Glomerular endothelial cell (primary cell): ENCODE data around the gene ADPRS. TPM values are rescaled to one million over a fixed set of nuclear protein-coding genes. Genes with fewer than 3 reads are reported as not detected.

Experiments used
- DNase-seq: peaks from one replicate; pipeline ENCODE4 v3.0.0-alpha.2; 2011; ENCODE audit warnings: low read depth, low spot score; ENCODE audit errors: extremely low read depth
- total RNA-seq: library from RNA; depleted of rRNA; stranded (reverse); fragments of >200 nt; gene quantifications from 2 replicates; pipeline ENCODE4 v1.2.3, GENCODE V29; 2015

The ADPRS gene
- total RNA-seq, 1 donor from 2014 or later, result 50.9 TPM

DNA sequence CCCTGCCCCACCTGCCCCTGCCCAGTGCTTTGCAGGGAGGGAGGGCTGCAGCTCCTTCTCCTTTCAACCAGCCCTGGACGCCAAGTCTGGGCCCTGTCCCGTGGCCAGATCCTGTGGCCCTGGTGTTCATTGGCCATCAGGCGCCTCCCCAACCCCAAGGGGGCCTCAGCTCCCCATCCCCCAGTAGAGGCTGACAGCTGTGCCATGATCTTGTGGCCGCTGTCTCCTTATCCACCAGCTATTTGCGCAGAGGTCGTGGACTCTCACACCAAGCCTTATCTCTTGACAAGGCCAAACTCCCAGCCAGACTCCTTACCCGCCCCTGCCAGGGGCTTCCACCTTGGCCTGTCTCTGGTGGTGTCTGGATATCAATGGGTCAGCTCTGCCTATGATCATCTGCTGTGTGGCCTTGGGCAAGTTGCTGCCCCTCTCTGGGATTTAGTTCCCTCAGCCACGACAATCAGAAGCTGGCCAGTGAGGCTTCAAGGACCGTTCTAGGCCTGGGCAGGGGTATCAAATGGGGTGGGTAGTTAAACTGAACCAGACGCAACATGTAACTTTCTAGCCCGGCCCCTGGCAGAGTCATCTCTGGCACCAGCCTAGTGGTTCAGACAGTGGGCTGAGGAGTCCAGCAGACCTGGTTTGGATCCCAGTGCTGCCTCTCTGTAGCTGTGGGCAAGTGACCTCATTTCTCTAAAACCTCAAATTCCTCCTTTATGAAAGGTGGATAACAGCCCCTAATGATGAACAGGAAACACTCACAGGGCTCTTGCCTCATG is 39.6 kb downstream of the ADPRS start:
- no peak for DNase-seq

DNA sequence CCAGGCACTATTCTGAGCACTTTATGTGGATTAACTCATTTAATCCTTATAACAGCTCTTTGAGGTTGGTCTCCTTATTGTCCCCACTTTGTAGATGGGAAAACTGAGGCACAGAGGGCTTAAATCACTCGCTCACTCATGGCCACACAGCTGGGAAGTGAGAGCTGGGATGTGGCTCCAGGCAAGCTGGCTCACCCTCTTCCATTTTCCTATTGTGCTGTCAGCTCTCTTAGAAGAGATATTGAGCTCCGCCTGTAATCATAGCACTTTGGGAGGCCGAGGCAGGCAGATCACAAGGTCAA is 40.2 kb downstream of the ADPRS start:
- DNase-seq, result no peak

DNA sequence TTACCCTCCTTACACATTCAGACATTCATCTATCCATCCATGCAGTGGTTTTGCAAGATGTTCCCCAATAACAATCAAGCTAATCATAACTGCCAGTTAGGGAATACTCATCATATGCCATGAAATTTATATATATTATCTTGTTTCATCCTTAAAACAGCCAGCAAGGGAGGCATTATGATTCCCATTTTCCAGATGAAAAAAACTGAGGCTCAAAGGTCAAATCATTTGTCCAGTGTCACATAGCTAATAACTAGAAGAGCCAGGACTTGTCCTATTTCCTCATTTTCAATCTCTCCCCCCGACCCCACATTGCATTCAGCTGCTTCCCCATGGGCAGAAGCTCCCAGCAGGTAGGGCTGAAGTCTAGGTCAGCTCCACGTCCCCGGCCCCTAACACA is 43.3 kb downstream of the ADPRS start:
- no peak for DNase-seq

DNA sequence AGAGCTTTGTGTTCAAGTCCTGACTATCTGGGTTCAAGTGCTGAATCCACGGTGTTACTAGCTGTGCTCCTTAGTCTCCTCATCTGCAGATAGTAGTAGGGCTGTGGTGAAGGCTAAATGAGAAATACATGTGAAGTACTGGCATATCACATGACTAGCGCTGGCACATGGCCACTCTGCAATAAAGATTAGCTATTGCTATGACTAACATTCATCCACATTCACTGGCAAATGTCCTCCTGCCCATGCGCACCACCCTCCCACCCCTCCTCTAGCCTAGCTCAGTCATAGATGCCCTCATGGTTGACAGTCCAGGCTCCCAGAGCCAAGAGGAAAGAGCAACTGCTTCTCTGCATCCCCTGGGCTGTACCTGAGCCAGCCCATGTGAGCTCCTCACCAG is 44.8 kb downstream of the ADPRS start:
- DNase-seq, result no peak

DNA sequence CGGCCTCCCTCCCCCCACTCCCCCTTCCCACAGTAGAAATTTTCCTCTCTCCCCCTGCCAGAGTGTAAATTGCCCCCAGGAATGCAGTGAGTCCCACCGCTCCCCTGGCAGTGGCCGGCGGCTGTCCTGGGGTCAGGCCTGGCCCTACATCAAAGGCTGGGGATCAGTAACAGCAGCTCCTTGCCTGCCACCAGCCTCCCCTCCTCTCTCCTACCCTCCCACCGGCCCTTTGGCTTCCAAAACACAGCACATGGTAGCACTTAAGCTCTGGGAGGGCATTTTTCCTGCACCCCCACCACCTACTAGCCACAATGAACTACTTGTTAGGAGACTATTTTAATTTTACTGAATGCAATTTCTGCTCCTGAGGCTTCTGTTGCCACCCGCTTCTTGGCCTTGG is 45.3 kb downstream of the ADPRS start:
- no peak for DNase-seq

DNA sequence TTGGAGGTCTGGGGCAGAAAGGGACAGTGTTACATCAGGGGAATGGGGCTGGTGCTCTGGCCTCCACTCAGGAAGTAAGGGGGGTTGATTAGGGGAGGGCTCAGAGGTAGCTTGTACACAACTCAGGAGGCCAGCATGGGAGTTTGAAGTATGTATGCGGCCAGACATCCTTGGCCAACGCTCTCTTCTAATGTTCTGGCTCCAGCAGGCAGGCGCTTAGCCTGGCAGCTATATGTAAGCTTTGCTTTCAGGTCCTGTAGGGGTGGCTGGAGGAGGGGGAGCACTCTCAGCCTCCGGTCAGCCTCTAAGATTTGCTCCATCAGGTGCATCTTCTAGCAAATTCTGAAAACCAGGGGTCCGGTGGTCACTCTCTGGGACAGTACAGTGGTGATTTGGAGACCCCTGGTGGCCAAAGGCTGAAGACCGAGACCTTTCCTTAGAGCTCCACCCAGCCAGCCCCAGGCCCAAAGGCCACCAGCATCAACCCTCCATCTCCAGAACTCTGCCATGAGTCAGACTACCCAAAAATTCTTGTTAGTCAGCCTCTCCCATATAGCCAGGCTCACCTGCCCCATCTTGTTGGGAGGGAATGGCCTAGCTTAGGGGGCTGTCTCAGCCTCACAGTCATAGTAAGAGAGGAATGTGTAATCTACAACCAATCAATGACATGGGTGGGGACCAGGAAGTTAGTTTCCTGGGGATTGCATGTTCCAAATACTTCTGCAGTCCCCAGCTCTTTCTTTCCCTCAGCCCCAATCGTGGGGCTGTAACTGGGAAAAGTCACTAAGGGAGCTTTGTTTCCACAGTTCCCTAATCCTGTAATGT is 46.0 kb downstream of the ADPRS start:
- DNase-seq, result no peak

DNA sequence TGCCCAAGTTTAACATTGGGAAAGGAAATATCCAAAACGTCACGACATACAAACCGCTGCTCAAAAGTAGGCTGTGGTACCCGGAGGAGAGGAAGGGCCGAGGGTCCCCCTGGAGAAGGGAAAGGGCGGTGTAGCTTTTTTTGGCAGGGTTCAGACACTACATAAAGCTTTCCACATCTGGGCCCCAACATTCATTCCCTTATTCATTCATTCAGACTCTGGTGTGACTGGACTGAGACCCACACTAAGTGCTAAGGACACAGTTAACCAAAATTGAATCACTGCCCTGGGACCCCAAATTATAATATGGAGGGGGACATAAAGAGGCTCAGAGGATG is 46.6 kb downstream of the ADPRS start:
- DNase-seq, result no peak

DNA sequence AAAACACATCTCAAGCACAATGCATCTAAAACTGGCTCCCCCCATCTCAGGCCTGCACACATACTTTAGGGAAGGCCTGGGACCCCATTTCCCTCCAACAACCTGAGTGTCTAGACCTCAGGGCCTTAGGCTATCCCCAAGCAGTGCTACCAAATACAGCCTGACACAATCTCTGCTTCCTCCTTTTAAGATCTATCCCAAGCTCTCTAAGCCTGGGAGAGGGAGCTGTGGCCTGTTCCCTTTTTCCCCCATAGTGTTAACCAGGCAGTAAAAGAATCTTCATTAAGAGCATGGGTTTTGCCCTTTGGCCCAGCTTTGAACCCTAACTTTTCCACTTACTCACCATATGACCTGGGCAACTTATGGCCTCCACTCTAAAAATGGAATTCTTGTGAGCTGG is 47.1 kb downstream of the ADPRS start:
- no peak for DNase-seq

DNA sequence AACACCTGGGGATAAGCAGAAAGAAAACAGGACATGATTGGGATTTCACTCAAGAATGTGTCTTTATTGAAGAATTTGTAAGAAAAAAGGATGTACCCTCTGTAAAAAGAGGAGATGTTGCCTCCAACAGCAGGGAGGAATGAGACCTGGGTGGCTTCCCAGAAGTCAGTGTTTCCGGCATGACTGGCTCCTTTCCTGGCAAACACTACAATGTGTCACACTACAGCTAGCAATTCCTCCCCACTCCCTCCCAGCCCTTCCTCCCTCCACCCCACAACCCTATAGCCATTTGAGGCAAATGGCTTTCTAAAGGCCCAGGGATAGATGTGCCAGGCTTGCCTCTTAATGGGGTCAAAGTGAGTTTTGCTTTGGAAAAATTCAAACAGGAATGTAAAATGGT is 47.8 kb downstream of the ADPRS start:
- DNase-seq, result no peak

DNA sequence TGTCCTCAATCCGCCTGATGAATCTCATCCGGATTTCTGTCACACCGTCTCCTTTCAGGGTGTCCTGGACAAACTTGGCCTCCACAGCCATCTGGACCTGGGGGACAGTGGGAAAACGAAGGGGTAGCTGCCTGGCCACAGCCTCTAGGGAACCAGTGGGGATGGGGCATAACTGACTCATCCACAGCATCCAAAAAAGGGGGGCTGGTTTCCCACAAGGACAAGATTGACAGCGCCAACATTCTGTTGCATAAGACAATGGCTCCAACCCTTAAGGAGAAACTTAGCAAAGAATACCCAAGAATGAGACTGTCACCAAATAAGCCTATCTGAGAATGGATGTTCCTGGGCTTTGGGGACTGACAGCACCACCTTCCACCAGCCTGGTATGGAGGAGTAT is 48.5 kb downstream of the ADPRS start:
- no peak for DNase-seq

DNA sequence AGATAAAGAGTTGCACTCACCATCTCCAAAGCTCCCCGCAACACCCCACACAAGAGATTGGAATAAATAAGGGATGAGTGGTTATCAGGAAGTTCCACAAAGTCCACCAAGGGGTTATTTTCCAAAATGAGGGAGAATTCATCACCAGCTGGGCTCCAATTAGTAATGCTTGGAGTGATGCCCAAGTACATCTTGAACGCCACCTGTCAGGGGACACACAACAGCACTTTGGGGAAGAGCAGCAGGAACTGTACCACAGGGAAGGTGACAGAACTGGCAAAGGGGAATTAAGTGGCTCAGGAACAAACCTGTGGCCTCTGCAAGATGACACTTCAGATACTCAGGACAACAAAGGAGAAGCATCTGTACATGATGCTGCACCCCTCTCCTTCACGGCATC is 49.1 kb downstream of the ADPRS start:
- DNase-seq, result no peak

DNA sequence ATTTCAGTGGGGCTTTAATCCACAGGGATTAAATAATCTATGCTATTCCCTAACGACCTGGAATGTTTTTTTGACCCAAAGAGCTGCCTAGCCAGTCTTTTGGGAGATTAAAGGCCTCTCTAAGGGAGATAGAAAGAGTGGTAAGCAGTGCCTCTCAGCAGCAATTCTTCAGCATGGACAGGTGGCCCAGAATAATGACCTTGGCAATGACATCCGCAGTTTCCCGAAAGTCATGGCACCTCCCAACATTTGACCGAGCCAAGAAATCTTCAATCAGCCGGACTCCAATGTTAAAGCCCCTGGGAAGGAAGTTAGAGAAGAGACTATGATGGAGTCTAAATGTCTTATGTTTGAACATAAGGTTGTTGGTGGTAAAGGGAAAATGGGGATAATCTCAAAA is 50.8 kb downstream of the ADPRS start:
- DNase-seq, result no peak

DNA sequence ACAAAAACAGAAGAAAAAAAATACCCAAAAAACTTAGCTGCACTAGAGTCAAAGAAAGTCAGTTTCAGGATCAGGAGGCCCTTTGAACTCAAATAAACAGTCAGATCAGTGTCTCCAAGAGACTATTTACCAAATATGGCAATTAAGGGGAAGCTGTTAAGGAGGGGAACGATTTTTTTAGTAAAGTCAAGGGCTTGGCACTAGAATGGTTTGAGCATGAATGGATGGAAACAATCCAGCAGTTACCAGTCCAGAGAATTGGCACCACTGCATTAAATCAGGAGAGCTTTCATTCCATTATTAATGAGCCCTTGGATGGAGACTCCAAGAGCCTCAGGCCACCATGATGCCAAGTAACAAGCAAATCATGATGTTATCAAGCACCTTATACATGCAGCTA is 53.4 kb downstream of the ADPRS start:
- no peak for DNase-seq

DNA sequence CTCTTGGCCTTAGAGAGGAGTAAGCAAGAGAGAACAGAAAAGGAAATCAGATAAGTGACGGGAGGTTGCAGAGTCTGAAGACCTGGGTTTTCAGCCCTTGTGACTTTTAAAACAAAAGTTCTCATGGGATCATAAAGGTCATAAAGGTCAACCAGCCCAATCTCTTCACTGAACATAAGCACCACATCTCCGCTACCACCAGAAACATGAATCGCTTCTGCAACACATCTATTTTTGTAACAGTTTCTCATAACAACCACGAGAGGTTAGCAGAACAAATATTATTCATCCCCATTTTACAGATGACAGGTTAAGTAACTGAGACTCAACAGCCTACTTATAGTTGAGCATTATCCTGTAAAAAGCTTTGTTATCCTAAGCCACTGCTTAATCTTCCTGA is 54.7 kb downstream of the ADPRS start:
- no peak for DNase-seq

Other genes starting within 250 kb of the ADPRS start
- gene AGO1, start 205.7 kb upstream of the ADPRS start, total RNA-seq, result 20.3 and 22.6 TPM in 2 replicates
- 10.2 and 16.5 TPM in 2 replicates for gene AGO3, start 157.8 kb upstream of the ADPRS start, total RNA-seq
- 0.23 TPM in 1 of 2 replicates, not detected in the other for gene TEKT2, start 4.8 kb upstream of the ADPRS start, total RNA-seq
- gene COL8A2, start 36.3 kb downstream of the ADPRS start, total RNA-seq, result 0.41 and 0.58 TPM in 2 replicates
- 94.9 and 117 TPM in 2 replicates for gene TRAPPC3, start 60.6 kb downstream of the ADPRS start, total RNA-seq
- gene MAP7D1, start 67.3 kb downstream of the ADPRS start, total RNA-seq, result 234 and 282 TPM in 2 replicates
- gene THRAP3, start 135.6 kb downstream of the ADPRS start, total RNA-seq, result 84.9 and 105 TPM in 2 replicates
- 2.4 and 4.0 TPM in 2 replicates for gene SH3D21, start 217.5 kb downstream of the ADPRS start, total RNA-seq
- gene EVA1B, start 234.8 kb downstream of the ADPRS start, total RNA-seq, result 132 and 162 TPM in 2 replicates